Suprapubic skin (tissue), 4 donors: ENCODE results near the gene HASPIN. TPM values are rescaled to one million over a fixed set of nuclear protein-coding genes. Genes with fewer than 3 reads are reported as not detected.

Experiments
- DNase-seq, 2 donors: peaks; one replicate each; pipeline ENCODE4 v3.0.0-alpha.2; 2019; ENCODE audit warnings: low spot score in 2 of 2
- H3K27ac ChIP-seq: fragments of 200-600 bp; sonication (generic); one replicate; pipeline ENCODE4 v1.5.1; 2019
- H3K27me3 ChIP-seq: fragments of 200-600 bp; sonication (generic); one replicate; pipeline ENCODE4 v1.5.1; 2019
- H3K36me3 ChIP-seq: fragments of 200-600 bp; sonication (generic); one replicate; pipeline ENCODE4 v1.5.1; 2019
- H3K4me1 ChIP-seq: fragments of 200-600 bp; sonication (generic); one replicate; pipeline ENCODE4 v1.5.1; 2019
- H3K4me3 ChIP-seq: fragments of 200-600 bp; sonication (generic); one replicate; pipeline ENCODE4 v1.5.1; 2019; ENCODE audit warnings: mild to moderate bottlenecking
- H3K9me3 ChIP-seq: fragments of 200-600 bp; sonication (generic); one replicate; pipeline ENCODE4 v1.5.1; 2019
- CTCF ChIP-seq, 2 donors: fragments of 200-600 bp in 1 of 2; fragments of 450-650 bp in 1 of 2; sonication (generic) in 1 of 2; IDR thresholded peaks; one replicate each; pipeline ENCODE4 v1.5.1; 2016 to 2019; ENCODE audit warnings: antibody characterized with exemption in 2 of 2, mild to moderate bottlenecking in 1 of 2, moderate library complexity in 1 of 2
- EP300 ChIP-seq: sonication (generic); formaldehyde crosslinking; IDR thresholded peaks from one replicate; pipeline ENCODE4 v1.6.1; 2017; ENCODE audit warnings: antibody characterized with exemption
- POLR2A ChIP-seq, 2 donors: fragments of 450-650 bp; IDR thresholded peaks; one replicate each; pipeline ENCODE4 v1.6.1; 2017; ENCODE audit warnings: antibody characterized with exemption in 2 of 2, mild to moderate bottlenecking in 2 of 2, moderate library complexity in 2 of 2
- POLR2AphosphoS5 ChIP-seq, 3 donors: sonication (generic); formaldehyde crosslinking; IDR thresholded peaks; one replicate each; pipeline ENCODE4 v1.6.1; 2017; ENCODE audit warnings: antibody characterized with exemption in 3 of 3
- WGBS: methylation state at CpG from one replicate; pipeline ENCODE4 v1.1.5; 2018; 5-methylcytosine and 5-hydroxymethylcytosine counted together
- total RNA-seq, 4 donors: library from RNA; depleted of rRNA; stranded (reverse); fragments of >200 nt; gene quantifications; one replicate each; pipeline ENCODE4 v1.1.0, GENCODE V29; 2016

The HASPIN gene
- total RNA-seq, 4 donors from 2014 or later = 0.40 to 2.1 (median 1.8) TPM

- no peak overlapping the region for H3K27ac ChIP-seq
- DNase-seq = no peak
- H3K36me3 ChIP-seq = no peaks in the 10 kb centered on the region
- WGBS = 91% methylated on average over 8 of the region's 8 CpGs
- no peaks in the 10 kb centered on the region for H3K27me3 ChIP-seq
- H3K9me3 ChIP-seq = peaks cover 3% of the 10 kb centered on the region
- H3K4me1 ChIP-seq = no peaks in the 10 kb centered on the region
- no peak overlapping the region for H3K4me3 ChIP-seq
- TF ChIP-seq POLR2AphosphoS5 (IDR thresholded peaks at IDR 0.05) (no peak), POLR2A (IDR thresholded peaks at IDR 0.05) (no peak), EP300 (no peak), CTCF (IDR thresholded peaks at IDR 0.05) (no peak)
Measured at GRCh38 chr17:3766779-3767178, 43.1 kb downstream of the HASPIN start.

- Histone ChIP-seq H3K36me3 (no peaks in the 10 kb centered on the region), H3K27ac (no peak overlapping the region), H3K4me3 (no peak overlapping the region), H3K27me3 (no peaks in the 10 kb centered on the region), H3K9me3 (peaks cover 3% of the 10 kb centered on the region), H3K4me1 (no peaks in the 10 kb centered on the region)
- TF ChIP-seq CTCF (IDR thresholded peaks at IDR 0.05) = no peak
- TF ChIP-seq EP300 = no peak
- TF ChIP-seq POLR2AphosphoS5 (IDR thresholded peaks at IDR 0.05) = no peak
- no peak for TF ChIP-seq POLR2A (IDR thresholded peaks at IDR 0.05)
- WGBS = 88% methylated on average over 9 of the region's 9 CpGs
- DNase-seq = no peak
Measured at GRCh38 chr17:3768341-3768740, 44.6 kb downstream of the HASPIN start.

GRCh38 chr17:3768769-3769168 is 45.1 kb downstream of the HASPIN start:
- Histone ChIP-seq H3K4me1 (no peaks in the 10 kb centered on the region), H3K9me3 (peaks cover 3% of the 10 kb centered on the region), H3K4me3 (no peak overlapping the region), H3K36me3 (no peaks in the 10 kb centered on the region), H3K27me3 (no peaks in the 10 kb centered on the region), H3K27ac (no peak overlapping the region)
- no peak for DNase-seq
- TF ChIP-seq POLR2AphosphoS5 (IDR thresholded peaks at IDR 0.05) = no peak
- TF ChIP-seq POLR2A (IDR thresholded peaks at IDR 0.05) = no peak
- no peak for TF ChIP-seq EP300
- TF ChIP-seq CTCF (IDR thresholded peaks at IDR 0.05) = no peak
- WGBS = 57% methylated on average over 8 of the region's 8 CpGs

- Histone ChIP-seq H3K27me3 (no peaks in the 10 kb centered on the region), H3K4me3 (no peak overlapping the region), H3K4me1 (no peaks in the 10 kb centered on the region), H3K27ac (no peak overlapping the region), H3K9me3 (peaks cover 3% of the 10 kb centered on the region), H3K36me3 (no peaks in the 10 kb centered on the region)
- TF ChIP-seq CTCF (IDR thresholded peaks at IDR 0.05) (no peak), POLR2A (IDR thresholded peaks at IDR 0.05) (no peak), POLR2AphosphoS5 (IDR thresholded peaks at IDR 0.05) (no peak), EP300 (no peak)
- 66% methylated on average over 7 of the region's 8 CpGs for WGBS
- no peak for DNase-seq
Measured at GRCh38 chr17:3770466-3770865, 46.8 kb downstream of the HASPIN start.

- TF ChIP-seq EP300 (no peak), CTCF (IDR thresholded peaks at IDR 0.05) (no peak), POLR2A (IDR thresholded peaks at IDR 0.05) (no peak), POLR2AphosphoS5 (IDR thresholded peaks at IDR 0.05) (no peak)
Measured at GRCh38 chr17:3771140-3771539, 47.4 kb downstream of the HASPIN start.

More at GRCh38 chr17:3771140-3771539, 47.4 kb downstream of the HASPIN start:
- WGBS = 57% methylated on average over 16 of the region's 16 CpGs
- Histone ChIP-seq H3K27ac (no peak overlapping the region), H3K4me3 (no peak overlapping the region), H3K4me1 (no peaks in the 10 kb centered on the region), H3K9me3 (peaks cover 3% of the 10 kb centered on the region), H3K36me3 (no peaks in the 10 kb centered on the region), H3K27me3 (no peaks in the 10 kb centered on the region)
- no peak for DNase-seq
